HFFc6 (cell line): ENCODE data around the gene KRTAP10-11. TPM values are rescaled to one million over a fixed set of nuclear protein-coding genes. Genes with fewer than 3 reads are reported as not detected.

ENCODE experiments used
- DNase-seq: peaks from one replicate; pipeline ENCODE4 v3.0.0-alpha.2; 2018
- H3K27ac Mint-ChIP-seq: 2 replicates; pipeline ENCODE4 v1.8.0; 2020; ENCODE audit warnings: mild to moderate bottlenecking, mixed read lengths
- H3K27me3 Mint-ChIP-seq: 2 replicates; pipeline ENCODE4 v1.8.0; 2021; ENCODE audit warnings: mild to moderate bottlenecking, moderate library complexity, mixed read lengths; ENCODE audit not compliant: insufficient read depth
- H3K36me3 Mint-ChIP-seq: 2 replicates; pipeline ENCODE4 v1.8.0; 2021; ENCODE audit warnings: low read depth, mixed read lengths
- H3K4me1 Mint-ChIP-seq: 2 replicates; pipeline ENCODE4 v1.8.0; 2020; ENCODE audit warnings: low read depth, mixed read lengths
- H3K4me3 Mint-ChIP-seq: 2 replicates; pipeline ENCODE4 v1.8.0; 2020; ENCODE audit warnings: mild to moderate bottlenecking, moderate library complexity, mixed read lengths
- H3K9me3 Mint-ChIP-seq: 2 replicates; pipeline ENCODE4 v1.8.0; 2020; ENCODE audit warnings: mild to moderate bottlenecking, mixed read lengths
- total RNA-seq, 6 experiments: library from RNA; stranded (reverse); fragmentation: NEBNext Ultra II Directional; extraction: Animal tissue kit (Norgen Biotek cat#: 25700); gene quantifications; 2 replicates in 1 of 6; 3 replicates in 5 of 6; pipeline ENCODE4 v1.2.3, GENCODE V29; 2021
- TF ChIP-seq, protein P1 (sequence below): fragments of 200-600 bp; sonication (generic); IDR thresholded peaks from 2 replicates; pipeline ENCODE4 v1.5.0; 2021; ENCODE audit warnings: antibody characterized with exemption, mild to moderate bottlenecking

KRTAP10-11 gene
- total RNA-seq, 6 experiments from 2014 or later = not detected

DNA sequence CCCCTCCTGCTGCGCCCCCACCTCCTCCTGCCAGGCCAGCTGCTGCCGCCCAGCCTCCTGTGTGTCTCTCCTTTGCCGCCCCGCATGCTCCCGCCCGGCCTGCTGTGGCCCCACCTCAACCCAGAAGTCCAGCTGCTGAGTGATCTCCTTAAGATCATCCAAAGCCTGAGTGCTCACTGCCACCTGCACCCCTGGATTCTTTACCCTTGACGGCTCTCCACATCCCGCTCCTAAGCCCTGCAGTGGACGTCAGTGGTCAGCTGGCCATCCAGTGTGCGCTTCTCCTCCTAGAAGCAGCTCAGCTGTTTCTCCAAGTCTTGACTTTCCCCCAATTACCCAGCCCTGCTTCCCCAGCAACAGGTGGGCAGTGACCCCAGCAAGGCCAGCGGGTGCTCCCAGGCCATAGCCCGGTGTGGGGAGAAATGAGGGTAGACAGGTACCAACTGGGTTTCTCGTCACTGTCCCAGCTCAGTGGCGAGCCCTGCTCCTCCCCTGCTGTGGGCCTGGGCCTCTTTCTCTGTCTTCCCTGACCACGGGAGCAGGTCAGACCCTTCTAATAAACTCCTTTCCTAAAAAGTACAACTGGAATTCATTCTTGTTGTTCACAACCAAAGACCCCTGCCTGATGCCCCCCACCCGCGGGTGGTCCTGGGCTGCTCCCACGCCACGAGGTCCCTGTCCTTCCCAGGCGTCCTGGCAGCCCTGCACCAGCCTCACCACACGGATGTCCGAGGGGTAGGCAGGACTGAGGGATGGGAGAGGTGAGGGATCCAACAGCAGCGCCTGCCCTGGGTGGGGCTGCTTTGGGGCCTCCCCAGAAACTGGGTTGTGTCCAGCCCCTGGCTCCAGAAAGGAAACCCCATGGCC, 44.4 kb upstream of the KRTAP10-11 start:
- H3K4me3 Mint-ChIP-seq = no peak overlapping the region

DNA sequence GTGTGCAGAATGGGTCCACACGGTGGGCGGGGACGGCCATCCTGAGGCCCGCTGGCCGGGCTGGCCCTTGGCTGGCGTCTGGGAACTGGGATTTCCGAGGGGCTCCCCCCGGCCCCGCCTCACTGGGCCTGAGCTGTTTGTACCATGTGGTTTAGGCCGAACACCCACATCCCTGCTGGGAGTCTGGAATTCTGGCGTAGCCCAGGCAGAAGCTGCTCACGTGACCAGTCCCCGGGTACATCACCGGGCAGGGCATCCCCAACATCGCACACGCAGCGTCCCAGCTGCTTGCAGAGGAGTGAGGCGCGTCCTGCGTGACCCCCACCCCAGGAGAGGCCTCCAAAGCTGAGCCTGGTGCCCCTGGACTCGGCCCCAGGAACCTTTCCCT, 43.8 kb upstream of the KRTAP10-11 start:
- no peak for DNase-seq
- Mint-ChIP-seq H3K4me3 (no peak overlapping the region), H3K27me3 (peaks cover 13% of the 10 kb centered on the region), H3K36me3 (no peaks in the 10 kb centered on the region), H3K9me3 (peaks cover 7% of the 10 kb centered on the region), H3K4me1 (no peaks in the 10 kb centered on the region; the same call in 1 of the 2 replicates), H3K27ac (no peak overlapping the region)
- TF ChIP-seq, protein P1, sequence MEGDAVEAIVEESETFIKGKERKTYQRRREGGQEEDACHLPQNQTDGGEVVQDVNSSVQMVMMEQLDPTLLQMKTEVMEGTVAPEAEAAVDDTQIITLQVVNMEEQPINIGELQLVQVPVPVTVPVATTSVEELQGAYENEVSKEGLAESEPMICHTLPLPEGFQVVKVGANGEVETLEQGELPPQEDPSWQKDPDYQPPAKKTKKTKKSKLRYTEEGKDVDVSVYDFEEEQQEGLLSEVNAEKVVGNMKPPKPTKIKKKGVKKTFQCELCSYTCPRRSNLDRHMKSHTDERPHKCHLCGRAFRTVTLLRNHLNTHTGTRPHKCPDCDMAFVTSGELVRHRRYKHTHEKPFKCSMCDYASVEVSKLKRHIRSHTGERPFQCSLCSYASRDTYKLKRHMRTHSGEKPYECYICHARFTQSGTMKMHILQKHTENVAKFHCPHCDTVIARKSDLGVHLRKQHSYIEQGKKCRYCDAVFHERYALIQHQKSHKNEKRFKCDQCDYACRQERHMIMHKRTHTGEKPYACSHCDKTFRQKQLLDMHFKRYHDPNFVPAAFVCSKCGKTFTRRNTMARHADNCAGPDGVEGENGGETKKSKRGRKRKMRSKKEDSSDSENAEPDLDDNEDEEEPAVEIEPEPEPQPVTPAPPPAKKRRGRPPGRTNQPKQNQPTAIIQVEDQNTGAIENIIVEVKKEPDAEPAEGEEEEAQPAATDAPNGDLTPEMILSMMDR = no peak

More for the DNA sequence above, 44.4 kb upstream of the KRTAP10-11 start:
- DNase-seq = no peak
- H3K4me1 Mint-ChIP-seq = no peaks in the 10 kb centered on the region; the same call in 1 of the 2 replicates
- H3K36me3 Mint-ChIP-seq = no peaks in the 10 kb centered on the region
- H3K9me3 Mint-ChIP-seq = peaks cover 4% of the 10 kb centered on the region
- TF ChIP-seq, protein P1 = no peak
- H3K27me3 Mint-ChIP-seq = peaks cover 13% of the 10 kb centered on the region
- no peak overlapping the region for H3K27ac Mint-ChIP-seq

DNA sequence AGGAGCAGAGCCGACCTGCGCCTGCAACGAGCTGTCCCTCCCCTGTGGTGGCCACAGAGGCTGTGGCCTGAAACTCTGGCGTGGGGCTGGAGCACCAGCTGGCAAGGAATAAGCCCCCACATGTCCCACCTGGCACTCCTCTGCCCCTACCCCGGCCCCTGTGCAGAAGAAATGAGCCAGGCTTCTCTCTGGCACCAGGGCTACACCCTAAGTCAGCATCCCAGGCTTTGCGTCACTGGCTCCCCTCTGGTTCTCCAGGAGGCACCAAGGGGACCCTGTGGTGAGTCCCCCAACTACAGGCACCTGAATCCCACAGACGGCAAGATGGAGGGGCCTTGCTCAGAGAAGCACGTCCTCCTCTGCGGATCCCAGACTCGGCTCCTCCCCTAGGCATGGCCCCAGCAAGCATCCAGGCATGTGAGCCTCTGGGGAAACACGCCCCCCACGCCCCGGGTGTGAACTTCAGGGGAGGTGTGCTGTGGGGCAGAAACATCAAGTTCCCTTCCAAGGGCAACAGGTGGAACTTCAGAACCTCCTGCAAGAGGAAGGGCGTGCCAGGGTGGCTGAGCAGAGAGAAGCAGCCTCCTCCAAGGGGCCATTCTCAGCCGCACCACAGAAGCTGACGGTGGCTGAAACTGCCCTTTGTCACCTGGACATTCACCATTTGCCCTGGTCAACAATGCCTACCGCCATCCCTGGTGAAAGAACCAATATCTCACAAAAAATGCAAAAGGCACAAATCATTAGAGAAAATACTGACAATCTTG, 42.9 kb upstream of the KRTAP10-11 start:
- Mint-ChIP-seq H3K4me3 (no peak overlapping the region), H3K4me1 (no peaks in the 10 kb centered on the region; the same call in 1 of the 2 replicates), H3K27me3 (peaks cover 13% of the 10 kb centered on the region), H3K9me3 (peaks cover 11% of the 10 kb centered on the region), H3K36me3 (no peaks in the 10 kb centered on the region), H3K27ac (no peak overlapping the region)
- DNase-seq = no peak
- TF ChIP-seq, protein P1 = no peak

DNA sequence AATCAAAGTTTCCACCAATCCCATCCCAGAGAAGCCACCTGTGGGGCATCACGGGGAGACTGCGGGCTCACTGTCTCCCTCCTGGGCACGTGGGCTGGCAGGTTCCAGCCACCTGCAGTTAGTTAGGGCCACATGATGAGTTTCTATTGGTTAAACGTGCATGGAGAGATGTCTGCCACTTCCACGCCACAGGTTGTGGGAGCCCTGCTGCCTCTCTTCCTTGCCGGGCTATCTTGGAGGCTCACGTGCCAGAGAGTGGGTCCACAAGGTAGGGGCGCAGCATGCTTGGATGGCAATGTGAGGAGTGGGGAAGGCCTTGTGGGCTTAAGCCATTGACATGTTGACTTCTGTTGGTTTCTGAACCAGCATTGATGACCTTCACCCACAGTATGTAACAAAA, 42.3 kb upstream of the KRTAP10-11 start:
- H3K9me3 Mint-ChIP-seq = peaks cover 11% of the 10 kb centered on the region
- no peak for DNase-seq
- no peak overlapping the region for H3K4me3 Mint-ChIP-seq
- TF ChIP-seq, protein P1 = no peak
- no peaks in the 10 kb centered on the region; the same call in 1 of the 2 replicates for H3K4me1 Mint-ChIP-seq
- H3K36me3 Mint-ChIP-seq = no peaks in the 10 kb centered on the region
- no peak overlapping the region for H3K27ac Mint-ChIP-seq
- peaks cover 13% of the 10 kb centered on the region for H3K27me3 Mint-ChIP-seq

DNA sequence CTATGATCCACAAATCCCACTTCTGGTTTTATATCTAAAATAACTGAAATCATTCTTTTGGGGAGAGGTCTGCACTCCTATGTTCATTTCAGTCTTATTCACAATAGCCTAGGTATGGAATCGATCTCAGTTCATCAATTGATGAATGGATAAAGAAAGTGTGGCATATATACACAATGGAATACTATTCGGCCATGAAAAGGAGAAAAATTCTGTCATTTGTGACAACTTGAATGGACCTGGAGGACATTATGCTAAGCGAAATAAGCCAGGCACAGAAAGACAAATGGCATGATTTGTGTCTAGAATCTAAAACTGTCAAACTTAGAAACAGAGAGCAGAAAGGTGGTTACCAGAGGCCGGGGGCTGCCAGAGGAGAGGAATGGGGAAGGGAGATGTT, 39.7 kb upstream of the KRTAP10-11 start:
- peaks cover 2% of the 10 kb centered on the region; the same call in 1 of the 2 replicates for H3K27me3 Mint-ChIP-seq
- H3K36me3 Mint-ChIP-seq = peaks cover 5% of the 10 kb centered on the region
- H3K4me3 Mint-ChIP-seq = no peak overlapping the region
- H3K9me3 Mint-ChIP-seq = peaks cover 33% of the 10 kb centered on the region
- H3K4me1 Mint-ChIP-seq = no peaks in the 10 kb centered on the region
- TF ChIP-seq, protein P1 = no peak
- H3K27ac Mint-ChIP-seq = no peak overlapping the region
- DNase-seq = no peak
